H9 (cell line): ENCODE measurements around the gene SLC9A2. TPM values are rescaled to one million over a fixed set of nuclear protein-coding genes. Genes with fewer than 3 reads are reported as not detected.

Experiments used
- DNase-seq: peaks from one replicate; pipeline ENCODE4 v3.0.0-alpha.2; 2017
- H2AFZ ChIP-seq: one replicate; pipeline ENCODE4 v1.6.1; 2013; ENCODE audit warnings: mild to moderate bottlenecking, low read length, control low read depth, moderate library complexity
- H2AK5ac ChIP-seq: 2 replicates; pipeline ENCODE4 v1.6.1; 2013; ENCODE audit warnings: low read length, control low read depth, mixed read lengths; ENCODE audit not compliant: insufficient read length
- H2BK120ac ChIP-seq: one replicate; pipeline ENCODE4 v1.6.1; 2013; ENCODE audit warnings: low read depth, mild to moderate bottlenecking, low read length, control low read depth, inconsistent platforms; ENCODE audit not compliant: poor library complexity, severe bottlenecking
- H2BK12ac ChIP-seq: 2 replicates; pipeline ENCODE4 v1.6.1; 2013; ENCODE audit warnings: low read length, control low read depth, mixed read lengths, low read depth; ENCODE audit not compliant: insufficient read length
- H2BK15ac ChIP-seq: 2 replicates; pipeline ENCODE4 v1.6.1; 2013; ENCODE audit warnings: low read depth, low read length, control low read depth
- H2BK20ac ChIP-seq: one replicate; pipeline ENCODE4 v1.6.1; 2013; ENCODE audit warnings: low read depth, mild to moderate bottlenecking, low read length, control low read depth, inconsistent platforms; ENCODE audit not compliant: poor library complexity, severe bottlenecking
- H2BK5ac ChIP-seq: 2 replicates; pipeline ENCODE4 v1.6.1; 2013; ENCODE audit warnings: low read length, control low read depth, mixed read lengths; ENCODE audit not compliant: insufficient read length
- H3K14ac ChIP-seq: 2 replicates; pipeline ENCODE4 v1.6.1; 2013; ENCODE audit warnings: low read length, control low read depth; ENCODE audit not compliant: insufficient read depth
- H3K18ac ChIP-seq: 2 replicates; pipeline ENCODE4 v1.6.1; 2013; ENCODE audit warnings: low read depth, mild to moderate bottlenecking, mixed read lengths, low read length, control low read depth; ENCODE audit not compliant: insufficient read length
- H3K23ac ChIP-seq: 2 replicates; pipeline ENCODE4 v1.6.1; 2013; ENCODE audit warnings: low read length, control low read depth, mixed read lengths, low read depth; ENCODE audit not compliant: insufficient read length
- H3K23me2 ChIP-seq: 2 replicates; pipeline ENCODE4 v1.6.1; 2013; ENCODE audit warnings: low read depth, mild to moderate bottlenecking, mixed read lengths, low read length, control low read depth; ENCODE audit not compliant: insufficient read length, poor library complexity, severe bottlenecking
- H3K27ac ChIP-seq: 2 replicates; pipeline ENCODE4 v1.5.1; 2013; ENCODE audit warnings: low read length, control low read depth, mixed read lengths, low read depth; ENCODE audit not compliant: insufficient read length
- H3K27me3 ChIP-seq: 2 replicates; pipeline ENCODE4 v1.6.1; 2013; ENCODE audit warnings: low read length, control low read depth, inconsistent platforms; ENCODE audit not compliant: insufficient read depth
- H3K4ac ChIP-seq: 2 replicates; pipeline ENCODE4 v1.6.1; 2013; ENCODE audit warnings: low read depth, mild to moderate bottlenecking, control low read depth, inconsistent platforms, low read length, moderate library complexity
- H3K4me1 ChIP-seq: 2 replicates; pipeline ENCODE4 v1.6.1; 2013; ENCODE audit warnings: low read length, control low read depth, inconsistent platforms; ENCODE audit not compliant: insufficient read depth
- H3K4me2 ChIP-seq: 2 replicates; pipeline ENCODE4 v1.6.1; 2013; ENCODE audit warnings: low read length, control low read depth, mixed read lengths; ENCODE audit not compliant: insufficient read length, insufficient read depth
- H3K56ac ChIP-seq: 2 replicates; pipeline ENCODE4 v1.6.1; 2013; ENCODE audit warnings: low read depth, mild to moderate bottlenecking, mixed read lengths, low read length, control low read depth; ENCODE audit not compliant: insufficient read length
- H3K79me1 ChIP-seq: 2 replicates; pipeline ENCODE4 v1.6.1; 2013; ENCODE audit warnings: low read depth, mild to moderate bottlenecking, moderate library complexity, low read length, control low read depth, inconsistent platforms; ENCODE audit not compliant: insufficient read depth, poor library complexity, severe bottlenecking
- H3K79me2 ChIP-seq: 2 replicates; pipeline ENCODE4 v1.6.1; 2013; ENCODE audit warnings: low read length, control low read depth, inconsistent platforms; ENCODE audit not compliant: insufficient read depth
- H3K9ac ChIP-seq: 2 replicates; pipeline ENCODE4 v1.6.1; 2013; ENCODE audit warnings: low read length, control low read depth, mixed read lengths; ENCODE audit not compliant: insufficient read length; ENCODE audit errors: extremely low read depth
- H3K9me3 ChIP-seq: one replicate; pipeline ENCODE4 v1.6.1; 2013; ENCODE audit warnings: low read depth, low read length, inconsistent platforms; ENCODE audit not compliant: control insufficient read depth
- H3T11ph ChIP-seq: one replicate; pipeline ENCODE4 v1.6.1; 2013; ENCODE audit warnings: mild to moderate bottlenecking, low read length, control low read depth, inconsistent platforms
- H4K20me1 ChIP-seq: one replicate; pipeline ENCODE4 v1.6.1; 2013; ENCODE audit not compliant: control insufficient read depth, insufficient read length, insufficient read depth
- H4K5ac ChIP-seq: 2 replicates; pipeline ENCODE4 v1.6.1; 2013; ENCODE audit warnings: low read depth, mild to moderate bottlenecking, mixed read lengths, low read length, control low read depth; ENCODE audit not compliant: insufficient read length
- H4K8ac ChIP-seq: replicated peaks from 2 replicates; pipeline ENCODE4 v1.6.1; 2013; ENCODE audit warnings: low read length, control low read depth, mixed read lengths, low read depth; ENCODE audit not compliant: insufficient read length
- H4K91ac ChIP-seq: 2 replicates; pipeline ENCODE4 v1.6.1; 2013; ENCODE audit warnings: low read depth, mild to moderate bottlenecking, moderate library complexity, mixed read lengths, low read length, control low read depth; ENCODE audit not compliant: insufficient read length
- H3K27ac Mint-ChIP-seq, 3 experiments: 2 replicates in 2 of 3; 3 replicates in 1 of 3; pipeline ENCODE4 v1.8.0; 2020 to 2021; ENCODE audit warnings: mixed read lengths in 3 of 3, mild to moderate bottlenecking in 1 of 3, moderate library complexity in 1 of 3
- H3K27me3 Mint-ChIP-seq: 2 replicates; pipeline ENCODE4 v1.8.0; 2021; ENCODE audit warnings: low read depth, mild to moderate bottlenecking, moderate library complexity, mixed read lengths
- H3K36me3 Mint-ChIP-seq, 3 experiments: 2 replicates in 2 of 3; 3 replicates in 1 of 3; pipeline ENCODE4 v1.8.0; 2020 to 2021; ENCODE audit warnings: low read depth in 3 of 3, mixed read lengths in 3 of 3; ENCODE audit not compliant: insufficient read depth in 1 of 3
- H3K4me1 Mint-ChIP-seq, 2 experiments: 2 replicates each; pipeline ENCODE4 v1.8.0; 2020; ENCODE audit warnings: mixed read lengths in 2 of 2
- H3K4me3 Mint-ChIP-seq, 2 experiments: 2 replicates in 1 of 2; 3 replicates in 1 of 2; pipeline ENCODE4 v1.8.0; 2020 to 2021; ENCODE audit warnings: mild to moderate bottlenecking in 2 of 2, mixed read lengths in 2 of 2, moderate library complexity in 1 of 2
- H3K9me3 Mint-ChIP-seq, 2 experiments: 2 replicates in 1 of 2; 3 replicates in 1 of 2; pipeline ENCODE4 v1.8.0; 2020; ENCODE audit warnings: mild to moderate bottlenecking in 2 of 2, mixed read lengths in 2 of 2, moderate library complexity in 1 of 2
- WGBS: extraction: QIAGEN DNeasy Blood & Tissue Kit; methylation state at CpG from one replicate; pipeline ENCODE4 v1.1.7; 2013; ENCODE audit warnings: missing lambda C conversion rate, low lambda C conversion rate, mixed read lengths; ENCODE audit not compliant: insufficient read length; ENCODE audit errors: extremely low coverage; 5-methylcytosine and 5-hydroxymethylcytosine counted together
- total RNA-seq: library from RNA; stranded (reverse); gene quantifications from 2 replicates; pipeline ENCODE4 v1.2.1, GENCODE V29; 2021
- TF ChIP-seq, protein P1 (sequence below): fragments of 200-600 bp; sonication (generic); conservative IDR thresholded peaks from 3 replicates; pipeline ENCODE4 v1.8.0; 2021; ENCODE audit warnings: antibody characterized with exemption, mild to moderate bottlenecking

SLC9A2 gene
- total RNA-seq, 1 experiment from 2014 or later, result 0.04 TPM

DNA sequence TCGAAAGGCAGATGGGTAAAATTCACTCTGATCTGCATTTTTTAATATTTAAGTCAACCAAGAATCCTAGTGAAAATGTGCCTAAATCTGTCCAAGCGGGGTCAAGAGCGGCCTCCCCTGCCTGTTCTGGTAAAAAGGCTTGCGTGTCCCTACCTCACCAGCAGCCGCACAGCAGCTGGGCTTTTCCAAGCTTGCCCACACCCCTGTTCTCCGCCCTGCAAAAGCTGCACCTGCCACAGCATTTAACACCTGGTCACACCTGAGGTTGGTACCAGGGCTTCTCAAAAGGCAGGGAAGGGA lies 116.7 kb downstream of the SLC9A2 start:
- DNase-seq, result peak; percentile 39
- Histone ChIP-seq H3K79me2 (peaks cover 11% of the 10 kb centered on the region; the same call in 1 of the 2 replicates), H3K4ac (no peak overlapping the region), H3K9me3 (no peaks in the 10 kb centered on the region), H3K56ac (no peak overlapping the region), H3K4me1 (peaks cover 4% of the 10 kb centered on the region; the same call in 1 of the 2 replicates), H4K20me1 (no peaks in the 10 kb centered on the region), H3K27me3 (no peaks in the 10 kb centered on the region), H2AFZ (peak overlapping the region; percentile 53), H3K14ac (0 out of 2 replicates have a peak overlapping the region, but pooled peaks have one; percentile 42), H2BK20ac (no peak overlapping the region), H3T11ph (no peak overlapping the region), H2BK12ac (no peak overlapping the region), H3K23ac (no peak overlapping the region), H3K27ac (no peak overlapping the region), H3K18ac (no peak overlapping the region), H4K91ac (no peak overlapping the region), H2BK15ac (no peak overlapping the region), H3K4me2 (peak overlapping the region; percentile 87), H3K23me2 (peaks cover 10% of the 10 kb centered on the region), H4K5ac (no peak overlapping the region), H2BK120ac (no peak overlapping the region), H2BK5ac (no peak overlapping the region), H3K79me1 (peaks cover 3% of the 10 kb centered on the region), H4K8ac (no peak overlapping the region), H3K9ac (peak overlapping the region; percentile 63), H2AK5ac (no peak overlapping the region)
- Mint-ChIP-seq H3K27me3 (no peaks in the 10 kb centered on the region), H3K4me3 (peak overlapping the region; percentile 90 to 98), H3K9me3 (no peaks in the 10 kb centered on the region; a peak in 1 of 5 replicates), H3K27ac (peak overlapping the region in 2 of 3 experiments; percentile 52 to 97; a peak in 2 of 7 replicates), H3K36me3 (peaks cover 1 to 10% (median 9%) of the 10 kb centered on the region in 3 experiments; a peak in 5 of 7 replicates), H3K4me1 (peaks cover 20% of the 10 kb centered on the region in 2 experiments)
- WGBS, result no CpG with 5 or more reads among the region's 6 CpGs
- TF ChIP-seq, protein P1, sequence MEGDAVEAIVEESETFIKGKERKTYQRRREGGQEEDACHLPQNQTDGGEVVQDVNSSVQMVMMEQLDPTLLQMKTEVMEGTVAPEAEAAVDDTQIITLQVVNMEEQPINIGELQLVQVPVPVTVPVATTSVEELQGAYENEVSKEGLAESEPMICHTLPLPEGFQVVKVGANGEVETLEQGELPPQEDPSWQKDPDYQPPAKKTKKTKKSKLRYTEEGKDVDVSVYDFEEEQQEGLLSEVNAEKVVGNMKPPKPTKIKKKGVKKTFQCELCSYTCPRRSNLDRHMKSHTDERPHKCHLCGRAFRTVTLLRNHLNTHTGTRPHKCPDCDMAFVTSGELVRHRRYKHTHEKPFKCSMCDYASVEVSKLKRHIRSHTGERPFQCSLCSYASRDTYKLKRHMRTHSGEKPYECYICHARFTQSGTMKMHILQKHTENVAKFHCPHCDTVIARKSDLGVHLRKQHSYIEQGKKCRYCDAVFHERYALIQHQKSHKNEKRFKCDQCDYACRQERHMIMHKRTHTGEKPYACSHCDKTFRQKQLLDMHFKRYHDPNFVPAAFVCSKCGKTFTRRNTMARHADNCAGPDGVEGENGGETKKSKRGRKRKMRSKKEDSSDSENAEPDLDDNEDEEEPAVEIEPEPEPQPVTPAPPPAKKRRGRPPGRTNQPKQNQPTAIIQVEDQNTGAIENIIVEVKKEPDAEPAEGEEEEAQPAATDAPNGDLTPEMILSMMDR, result no peak
